Ishikawa (cell line): ENCODE results near the gene AP5B1.

Experiments
- CEBPB ChIP-seq: IDR thresholded peaks from 2 replicates; pipeline ENCODE4 v1.6.1; 2012
- CREB1 ChIP-seq: IDR thresholded peaks from 2 replicates; pipeline ENCODE4 v1.6.1; 2012; ENCODE audit warnings: low read depth
- EP300 ChIP-seq: IDR thresholded peaks from 2 replicates; pipeline ENCODE4 v1.6.1; 2012; ENCODE audit warnings: borderline replicate concordance
- FOXM1 ChIP-seq: IDR thresholded peaks from 2 replicates; pipeline ENCODE4 v1.6.1; 2012; ENCODE audit warnings: low read depth, borderline replicate concordance
- MAX ChIP-seq: IDR thresholded peaks from 2 replicates; pipeline ENCODE4 v1.6.1; 2012
- NFIC ChIP-seq: IDR thresholded peaks from 2 replicates; pipeline ENCODE4 v1.6.1; 2012
- RAD21 ChIP-seq: IDR thresholded peaks from 2 replicates; pipeline ENCODE4 v1.6.1; 2012; ENCODE audit warnings: low read depth
- REST ChIP-seq: IDR thresholded peaks from 2 replicates; pipeline ENCODE4 v1.6.1; 2012; ENCODE audit warnings: low read depth, mild to moderate bottlenecking
- TEAD4 ChIP-seq: IDR thresholded peaks from 2 replicates; pipeline ENCODE4 v1.6.1; 2012
- USF1 ChIP-seq: IDR thresholded peaks from 2 replicates; pipeline ENCODE4 v1.6.1; 2012
- YY1 ChIP-seq: IDR thresholded peaks from 2 replicates; pipeline ENCODE4 v1.6.1; 2012; ENCODE audit warnings: low read depth

- TF ChIP-seq MAX (no peak), CREB1 (no peak), REST (no peak), NFIC (no peak), USF1 (no peak), EP300 (no peak), FOXM1 (no peak), RAD21 (no peak), YY1 (no peak), TEAD4 (no peak), CEBPB (no peak)
Observed at GRCh38 chr11:65782816-65783228, 2.0 kb upstream of the AP5B1 start.
